Loucy (cell line): ENCODE measurements around the gene EPB42.
"Not testable (repeated sequence)": the region's sequence is repeated elsewhere in the genome, so short reads cannot be mapped to it uniquely, and the experiment has no call there.

ENCODE experiments used
- H2AFZ ChIP-seq: fragments of 200-600 bp; sonication (generic); 2 replicates; pipeline ENCODE4 v1.6.0; 2016; ENCODE audit warnings: antibody characterized with exemption, mild to moderate bottlenecking, low read length, moderate library complexity
- H3F3A ChIP-seq: fragments of 200-600 bp; 2 replicates; pipeline ENCODE4 v1.6.0; 2016; ENCODE audit warnings: antibody characterized with exemption, low read depth, mild to moderate bottlenecking
- H3K27me3 ChIP-seq: fragments of 200-600 bp; sonication (generic); 2 replicates; pipeline ENCODE4 v1.6.1; 2014; ENCODE audit warnings: low read length, mild to moderate bottlenecking; ENCODE audit not compliant: insufficient read depth, poor library complexity, severe bottlenecking
- H3K36me3 ChIP-seq: fragments of 200-600 bp; sonication (generic); 2 replicates; pipeline ENCODE4 v1.6.1; 2016; ENCODE audit warnings: low read length; ENCODE audit not compliant: insufficient read depth
- H3K4me1 ChIP-seq: fragments of 200-600 bp; sonication (generic); 2 replicates; pipeline ENCODE4 v1.5.1; 2014; ENCODE audit warnings: low read length, mild to moderate bottlenecking; ENCODE audit not compliant: insufficient read depth, poor library complexity, severe bottlenecking
- H3K4me2 ChIP-seq: fragments of 200-600 bp; sonication (generic); 2 replicates; pipeline ENCODE4 v1.6.0; 2014; ENCODE audit warnings: antibody characterized with exemption, low read length, low read depth, mild to moderate bottlenecking; ENCODE audit not compliant: poor library complexity, severe bottlenecking
- H3K4me3 ChIP-seq: fragments of 200-600 bp; sonication (generic); 2 replicates; pipeline ENCODE4 v1.5.1; 2014; ENCODE audit warnings: low read length, mild to moderate bottlenecking, mixed read lengths; ENCODE audit not compliant: poor library complexity, severe bottlenecking
- H3K79me2 ChIP-seq: fragments of 200-600 bp; sonication (generic); 2 replicates; pipeline ENCODE4 v1.6.1; 2014; ENCODE audit warnings: low read length; ENCODE audit not compliant: insufficient read depth
- H3K9ac ChIP-seq: fragments of 200-600 bp; sonication (generic); 2 replicates; pipeline ENCODE4 v1.6.0; 2014; ENCODE audit warnings: mild to moderate bottlenecking, low read depth, low read length, moderate library complexity; ENCODE audit not compliant: poor library complexity, severe bottlenecking
- H3K9me2 ChIP-seq: fragments of 200-600 bp; sonication (generic); replicated peaks from 2 replicates; pipeline ENCODE4 v1.6.1; 2016; ENCODE audit warnings: low read depth, low read length, mixed read lengths
- H3K9me3 ChIP-seq: fragments of 200-600 bp; sonication (generic); 2 replicates; pipeline ENCODE4 v1.6.1; 2014; ENCODE audit warnings: mild to moderate bottlenecking, antibody characterized with exemption, low read length, low read depth; ENCODE audit not compliant: insufficient read depth
- H4K20me1 ChIP-seq: fragments of 200-600 bp; sonication (generic); 2 replicates; pipeline ENCODE4 v1.6.0; 2014; ENCODE audit warnings: antibody characterized with exemption, low read length, mild to moderate bottlenecking; ENCODE audit not compliant: insufficient read depth, poor library complexity, severe bottlenecking
- CTCF ChIP-seq: fragments of 200-600 bp; sonication (generic); conservative IDR thresholded peaks from 2 replicates; pipeline ENCODE4 v1.5.1; 2014; ENCODE audit warnings: mild to moderate bottlenecking, antibody characterized with exemption, low read length
- EZH2phosphoT487 ChIP-seq: fragments of 200-600 bp; IDR thresholded peaks from 2 replicates; pipeline ENCODE4 v1.6.1; 2018; ENCODE audit warnings: antibody characterized with exemption, mild to moderate bottlenecking, moderate library complexity, borderline replicate concordance

The EPB42 gene

GRCh38 chr15:43168192-43169107 is 52.4 kb downstream of the EPB42 start:
- Histone ChIP-seq H3K9me3 (no peaks in the 10 kb centered on the region), H3K9ac (no peak overlapping the region), H4K20me1 (no peaks in the 10 kb centered on the region), H3K4me2 (no peak overlapping the region), H2AFZ (no peak overlapping the region), H3K9me2 (no peaks in the 10 kb centered on the region), H3K79me2 (no peaks in the 10 kb centered on the region), H3K36me3 (peaks cover 18% of the 10 kb centered on the region), H3K4me3 (no peak overlapping the region), H3F3A (no peaks in the 10 kb centered on the region), H3K4me1 (no peaks in the 10 kb centered on the region), H3K27me3 (no peaks in the 10 kb centered on the region)
- TF ChIP-seq CTCF (no peak), EZH2phosphoT487 (no peak)

GRCh38 chr15:43167261-43167660 is 53.6 kb downstream of the EPB42 start:
- not testable (repeated sequence) for H3K9me3 ChIP-seq, H3K4me2 ChIP-seq, H3K4me3 ChIP-seq, H3K79me2 ChIP-seq, H3K9me2 ChIP-seq, H3K27me3 ChIP-seq, H3K9ac ChIP-seq, H2AFZ ChIP-seq, H4K20me1 ChIP-seq, H3K4me1 ChIP-seq, H3F3A ChIP-seq
- H3K36me3 ChIP-seq: peaks cover 21% of the 10 kb centered on the region

- Histone ChIP-seq H3K36me3 (peaks cover 27% of the 10 kb centered on the region; the same call in 1 of the 2 replicates), H3K4me1 (no peaks in the 10 kb centered on the region), H3K79me2 (no peaks in the 10 kb centered on the region), H3F3A (no peaks in the 10 kb centered on the region), H4K20me1 (no peaks in the 10 kb centered on the region), H3K9ac (no peak overlapping the region), H2AFZ (no peak overlapping the region), H3K4me3 (no peak overlapping the region), H3K4me2 (no peak overlapping the region), H3K9me3 (no peaks in the 10 kb centered on the region), H3K9me2 (no peaks in the 10 kb centered on the region), H3K27me3 (no peaks in the 10 kb centered on the region)
- TF ChIP-seq CTCF (no peak), EZH2phosphoT487 (no peak)
Observed at GRCh38 chr15:43165801-43166325, 55.0 kb downstream of the EPB42 start.
